Stimulated activated CD8-positive, alpha-beta memory T cell treated with anti-CD3 and anti-CD28 coated beads, Interleukin-15, amount 100 ng/mL, for 24 hours (primary cell): Measurements from ENCODE around the gene SLC26A11.
"Not testable (repeated sequence)": the region's sequence is repeated elsewhere in the genome, so short reads cannot be mapped to it uniquely, and the experiment has no call there.

ENCODE experiments used
- DNase-seq: peaks from one replicate; pipeline ENCODE4 v3.0.0-alpha.2; 2020; ENCODE audit warnings: low read depth

The SLC26A11 gene

GRCh38 chr17:80196652-80197051 is 23.6 kb upstream of the SLC26A11 start:
- DNase-seq = no peak

DNA sequence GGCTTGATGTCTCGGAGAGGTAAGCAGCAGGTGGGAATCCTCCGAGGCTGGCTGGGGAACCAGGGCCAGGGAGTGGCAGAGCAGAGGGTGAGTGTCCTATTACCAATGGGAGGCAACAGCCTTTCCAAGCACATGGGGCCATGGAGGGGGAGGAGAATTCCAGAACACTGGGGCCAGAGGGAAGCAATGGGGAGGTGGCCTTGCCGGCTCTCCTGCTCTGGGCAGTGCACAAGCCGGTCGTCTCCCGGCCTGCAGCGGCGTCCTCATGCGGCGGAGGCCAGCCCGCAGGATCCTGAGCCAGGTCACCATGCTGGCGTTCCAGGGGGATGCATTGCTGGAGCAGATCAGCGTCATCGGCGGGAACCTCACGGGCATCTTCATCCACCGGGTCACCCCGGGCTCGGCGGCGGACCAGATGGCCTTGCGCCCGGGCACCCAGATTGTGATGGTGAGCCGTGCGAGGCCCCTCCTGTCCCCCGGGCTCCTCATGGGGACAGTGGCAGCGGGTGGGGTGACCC is 22.0 kb upstream of the SLC26A11 start:
- no peak for DNase-seq

DNA sequence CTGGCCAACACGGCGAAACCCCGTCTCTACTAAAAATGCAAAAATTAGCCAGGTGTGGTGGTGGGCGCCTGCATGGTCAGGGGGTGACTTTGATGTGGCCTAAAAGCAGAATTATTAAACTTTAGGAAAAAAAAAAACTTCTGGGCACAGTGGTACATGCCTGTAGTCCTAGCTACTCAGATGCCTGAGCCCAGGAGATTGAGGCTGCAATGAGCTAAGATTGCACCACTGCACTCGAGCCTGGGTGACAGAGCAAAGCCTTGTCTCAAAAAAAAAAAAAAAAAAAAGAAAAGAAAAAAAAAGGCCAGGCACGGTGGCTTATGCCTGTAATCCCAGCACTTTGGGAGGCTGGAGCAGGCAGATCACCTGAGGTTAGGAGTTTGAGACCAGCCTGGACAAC is 20.9 kb upstream of the SLC26A11 start:
- not testable (repeated sequence) for DNase-seq

DNA sequence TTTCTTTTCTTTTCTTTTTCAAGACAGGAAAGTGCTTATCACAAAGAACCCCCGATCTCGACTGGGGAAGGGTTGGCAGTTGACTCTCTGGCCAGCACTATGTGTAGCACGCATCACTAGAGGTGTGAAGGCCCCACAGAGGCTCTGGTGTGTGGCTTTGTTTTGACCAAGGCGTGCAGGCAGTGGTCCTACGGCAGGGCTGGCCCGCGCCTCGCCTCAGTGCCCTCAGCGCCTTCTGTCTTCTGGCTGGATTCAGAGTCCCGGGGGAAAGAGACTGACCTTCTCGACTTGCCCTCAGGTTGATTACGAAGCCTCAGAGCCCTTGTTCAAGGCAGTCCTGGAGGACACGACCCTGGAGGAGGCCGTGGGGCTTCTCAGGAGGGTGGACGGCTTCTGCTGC is 18.8 kb upstream of the SLC26A11 start:
- no peak for DNase-seq

DNA sequence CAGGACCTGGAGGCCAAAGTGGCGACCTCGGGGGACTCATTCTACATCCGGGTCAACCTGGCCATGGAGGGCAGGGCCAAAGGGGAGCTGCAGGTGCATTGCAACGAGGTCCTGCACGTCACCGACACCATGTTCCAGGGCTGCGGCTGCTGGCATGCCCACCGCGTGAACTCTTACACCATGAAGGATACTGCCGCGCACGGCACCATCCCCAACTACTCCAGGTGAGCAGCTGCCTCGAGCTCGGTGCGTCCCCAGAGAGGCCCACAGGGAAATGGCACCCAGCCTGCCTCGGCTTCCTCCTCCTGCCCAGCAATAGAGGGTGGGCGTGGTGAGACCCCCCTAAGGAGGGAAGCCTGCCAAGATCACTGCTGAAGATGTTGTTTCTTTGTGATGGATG is 18.0 kb upstream of the SLC26A11 start:
- DNase-seq = no peak

- no peak for DNase-seq
Measured at GRCh38 chr17:80203471-80203963, 16.7 kb upstream of the SLC26A11 start.

DNA sequence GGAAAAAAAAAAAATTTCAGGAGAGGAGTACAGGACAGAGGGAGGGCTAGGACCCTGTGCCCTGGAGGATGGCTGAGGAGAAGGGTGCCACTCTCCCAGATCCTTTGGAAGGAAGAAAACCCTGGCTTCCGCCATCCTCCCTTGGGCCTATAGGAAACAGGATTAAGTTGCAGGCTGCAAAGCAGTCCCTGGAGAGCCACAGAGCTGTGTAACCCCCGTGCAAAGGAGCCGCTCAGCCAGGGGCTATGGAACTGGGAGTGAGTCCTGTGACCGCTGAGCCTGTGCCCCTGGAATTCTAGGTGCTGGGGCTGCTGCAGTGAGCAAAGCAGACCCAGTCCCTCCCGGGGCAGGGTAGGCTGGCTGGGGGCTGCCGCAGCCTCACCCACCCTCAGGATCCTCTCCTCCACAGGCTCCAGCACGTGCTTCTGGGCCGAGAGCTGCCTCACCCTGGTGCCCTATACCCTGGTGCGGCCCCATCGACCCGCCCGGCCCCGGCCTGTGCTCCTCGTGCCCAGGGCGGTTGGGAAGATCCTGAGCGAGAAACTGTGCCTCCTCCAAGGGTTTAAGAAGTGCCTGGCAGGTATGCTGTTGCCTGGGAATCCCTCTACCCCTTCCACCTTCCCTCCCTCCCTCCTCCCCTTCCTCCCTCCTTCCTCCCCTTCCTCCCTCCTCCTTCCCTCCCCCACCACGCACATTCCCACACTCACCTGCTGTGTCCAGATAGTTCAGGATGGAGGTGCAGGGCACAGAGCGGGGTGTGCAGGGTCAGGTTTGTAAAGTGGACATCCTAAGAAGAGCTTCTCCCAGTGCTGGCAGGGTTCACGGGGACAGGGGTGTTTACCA is 15.4 kb upstream of the SLC26A11 start:
- no peak for DNase-seq

GRCh38 chr17:80205811-80206210 is 14.4 kb upstream of the SLC26A11 start:
- DNase-seq = no peak

GRCh38 chr17:80208050-80208449 is 12.2 kb upstream of the SLC26A11 start:
- no peak for DNase-seq

DNA sequence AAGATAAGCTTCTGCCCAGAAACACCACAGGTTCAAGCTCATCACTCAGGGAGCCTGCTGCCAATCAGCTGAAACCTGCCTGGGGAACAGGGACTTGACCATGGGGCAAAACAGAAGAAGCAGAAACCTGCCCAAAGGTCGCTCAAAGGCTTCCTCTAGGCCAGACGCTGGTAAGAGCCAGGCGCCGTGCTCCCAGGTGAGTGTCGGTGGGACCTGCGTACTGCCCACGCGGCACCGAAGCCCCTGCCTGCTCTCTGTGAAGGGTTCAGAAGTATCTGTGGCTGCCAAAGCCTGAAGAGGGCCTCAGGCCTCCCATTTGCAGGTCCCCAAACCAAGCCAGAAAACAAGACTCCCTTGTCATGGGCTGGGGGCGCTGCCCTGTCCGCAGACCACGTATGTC is 10.5 kb upstream of the SLC26A11 start:
- DNase-seq = no peak

- DNase-seq = no peak
Measured at GRCh38 chr17:80210348-80211108, 9.7 kb upstream of the SLC26A11 start.

- no peak for DNase-seq
Measured at GRCh38 chr17:80212109-80212508, 8.1 kb upstream of the SLC26A11 start.

DNA sequence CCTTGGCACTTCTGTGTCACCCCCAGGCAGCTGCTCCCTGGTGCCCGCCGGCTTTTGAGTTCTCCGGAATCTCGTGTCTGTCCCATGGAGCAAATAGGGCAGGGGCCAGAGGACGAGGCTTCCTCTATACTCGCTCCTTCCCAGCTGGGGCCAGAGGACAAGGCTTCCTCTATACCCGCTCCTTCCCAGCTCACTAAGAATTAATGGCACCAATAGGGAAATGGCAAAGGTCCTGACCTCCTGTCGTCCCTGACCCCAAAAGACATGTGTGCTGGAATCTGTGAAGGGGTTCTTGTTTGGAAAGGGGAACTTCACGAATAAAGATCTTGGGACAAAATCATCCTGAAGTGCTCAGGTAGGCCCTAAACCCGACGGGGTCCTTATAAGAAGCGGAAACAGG is 7.7 kb upstream of the SLC26A11 start:
- no peak for DNase-seq

- no peak for DNase-seq
Measured at GRCh38 chr17:80212962-80213642, 7.1 kb upstream of the SLC26A11 start.

DNA sequence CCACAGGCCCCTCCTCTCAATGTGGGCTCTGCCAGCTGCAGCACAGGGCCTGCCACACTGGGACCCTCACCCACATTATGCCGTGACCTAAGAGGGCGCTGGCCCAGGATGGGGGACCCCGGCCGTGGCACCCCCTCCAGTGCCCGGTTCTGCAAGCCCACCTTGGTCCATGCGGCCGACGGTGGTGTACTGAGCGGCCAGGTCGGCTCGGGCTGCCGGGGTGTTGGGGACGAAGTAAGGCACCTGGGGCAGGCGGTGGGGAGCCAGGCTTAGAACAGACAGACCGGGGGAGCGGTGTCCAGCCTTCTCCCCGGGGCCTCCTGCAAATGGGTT is 6.6 kb upstream of the SLC26A11 start:
- no peak for DNase-seq

DNA sequence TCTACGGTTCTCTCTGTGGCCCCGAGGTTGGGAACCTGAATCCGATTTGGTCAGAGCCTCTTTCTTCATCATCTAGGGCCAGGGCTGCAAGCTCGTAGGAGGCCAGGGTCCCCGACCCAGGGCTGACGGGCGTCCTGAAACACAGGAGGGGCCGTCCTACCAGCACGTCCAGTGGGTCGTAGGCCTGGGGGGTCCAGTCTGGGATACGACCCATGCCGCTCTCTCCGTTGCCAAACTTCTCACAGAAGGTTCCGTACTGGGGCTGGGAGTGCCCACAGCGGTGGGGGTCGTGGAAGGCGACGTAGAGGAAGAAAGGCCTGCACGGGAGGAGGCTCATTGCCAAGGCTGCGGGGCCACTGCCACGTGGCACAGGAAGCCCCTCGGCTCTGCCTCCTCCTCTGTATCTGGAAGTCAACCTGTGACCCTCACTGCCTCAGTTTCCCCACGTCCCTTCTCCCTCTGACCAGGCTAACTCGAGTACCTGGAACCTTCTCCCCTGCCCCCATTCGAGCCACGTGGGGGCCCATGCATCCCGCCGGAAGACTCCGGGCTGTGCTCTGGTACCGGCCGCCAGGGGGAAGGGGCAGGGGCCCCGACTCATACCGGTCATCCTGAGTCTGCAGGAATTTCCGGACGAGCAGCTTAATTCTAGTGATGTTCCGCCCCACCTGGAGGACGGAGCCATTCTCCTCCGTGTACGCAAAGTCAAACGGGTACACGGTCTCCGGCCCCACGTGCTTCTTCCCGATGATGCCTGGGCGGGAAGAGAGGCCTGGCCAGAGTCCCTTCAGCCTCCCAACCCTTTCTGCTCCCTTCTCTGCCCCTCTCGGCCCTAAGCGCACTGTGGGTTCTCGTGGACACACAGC is 6.0 kb upstream of the SLC26A11 start:
- DNase-seq = no peak

DNA sequence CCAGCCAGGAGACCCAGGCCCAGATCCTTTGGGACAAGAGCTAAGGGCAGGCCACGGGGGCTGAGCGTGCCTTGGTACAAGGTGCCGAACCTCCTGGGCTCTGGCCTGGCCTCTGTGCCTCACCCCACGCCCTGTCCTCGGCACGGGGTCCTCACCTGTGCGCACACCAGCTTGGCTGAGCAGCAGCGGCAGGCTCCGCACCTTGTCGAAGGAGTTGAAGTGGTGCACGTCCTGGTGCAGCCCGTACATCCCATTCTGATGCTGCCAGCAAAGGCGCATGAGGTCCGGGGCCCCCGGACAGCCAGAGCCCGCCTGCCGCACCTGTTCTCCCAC is 5.4 kb upstream of the SLC26A11 start:
- DNase-seq = no peak

- no peak for DNase-seq
Measured at GRCh38 chr17:80216473-80217456, 3.5 kb upstream of the SLC26A11 start.

- no peak for DNase-seq
Measured at GRCh38 chr17:80217703-80218362, 2.4 kb upstream of the SLC26A11 start.

DNA sequence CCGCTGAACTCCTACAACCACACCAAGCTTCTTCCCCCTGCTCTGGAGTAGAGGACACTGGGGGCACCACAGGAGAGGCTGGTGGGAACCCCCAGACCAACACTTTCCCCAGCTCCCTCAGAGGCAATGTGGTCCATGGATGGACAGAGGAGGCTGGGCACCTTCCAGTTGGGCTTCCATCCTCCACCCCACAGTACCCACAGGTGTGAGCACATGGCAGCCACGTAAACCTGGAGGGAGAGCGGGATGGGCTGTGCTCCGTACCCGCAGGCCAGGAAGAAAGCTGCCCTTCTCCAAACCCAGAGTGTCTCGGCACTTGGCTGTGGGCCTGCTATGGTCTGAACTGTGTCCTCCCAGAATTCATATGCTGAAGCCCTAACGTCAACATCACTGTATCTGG is 1.8 kb upstream of the SLC26A11 start:
- DNase-seq = no peak
